ENCODE data around the gene TLR9.
"Not testable (repeated sequence)": the region's sequence is repeated elsewhere in the genome, so short reads cannot be mapped to it uniquely, and the experiment has no call there.

TLR9 gene

GRCh38 chr3:52194485-52195290 is 30.8 kb downstream of the TLR9 start:
- DNase-seq (ENCODE audit: low read depth, low spot score), result no peak

GRCh38 chr3:52193065-52193464 is 32.4 kb downstream of the TLR9 start:
- no peak for DNase-seq (ENCODE audit: low read depth, low spot score)

GRCh38 chr3:52191663-52192062 is 33.8 kb downstream of the TLR9 start:
- DNase-seq (ENCODE audit: low read depth, low spot score), result no peak

- DNase-seq (ENCODE audit: low read depth, low spot score), result no peak
These were observed 35.0 kb downstream of the TLR9 start for GRCh38 chr3:52190294-52191074.

- no peak for DNase-seq (ENCODE audit: low read depth, low spot score)
These were observed 36.9 kb downstream of the TLR9 start for GRCh38 chr3:52188556-52188955.

GRCh38 chr3:52186729-52187128 is 38.7 kb downstream of the TLR9 start:
- no peak for DNase-seq (ENCODE audit: low read depth, low spot score)

GRCh38 chr3:52185837-52186236 is 39.6 kb downstream of the TLR9 start:
- DNase-seq (ENCODE audit: low read depth, low spot score), result no peak

GRCh38 chr3:52185311-52185710 is 40.1 kb downstream of the TLR9 start:
- DNase-seq (ENCODE audit: low read depth, low spot score), result no peak

GRCh38 chr3:52184690-52185089 is 40.8 kb downstream of the TLR9 start:
- no peak for DNase-seq (ENCODE audit: low read depth, low spot score)

- DNase-seq (ENCODE audit: low read depth, low spot score), result no peak
These were observed 41.5 kb downstream of the TLR9 start for GRCh38 chr3:52183786-52184445.

GRCh38 chr3:52182691-52183090 is 42.8 kb downstream of the TLR9 start:
- DNase-seq (ENCODE audit: low read depth, low spot score), result no peak

GRCh38 chr3:52182196-52182595 is 43.2 kb downstream of the TLR9 start:
- DNase-seq (ENCODE audit: low read depth, low spot score), result no peak

- DNase-seq (ENCODE audit: low read depth, low spot score), result no peak
These were observed 43.9 kb downstream of the TLR9 start for GRCh38 chr3:52181543-52181942.

GRCh38 chr3:52178537-52178936 is 46.9 kb downstream of the TLR9 start:
- no peak for DNase-seq (ENCODE audit: low read depth, low spot score)

GRCh38 chr3:52178126-52178525 is 47.3 kb downstream of the TLR9 start:
- DNase-seq (ENCODE audit: low read depth, low spot score), result not testable (repeated sequence)

GRCh38 chr3:52177701-52178042 is 47.8 kb downstream of the TLR9 start:
- no peak for DNase-seq (ENCODE audit: low read depth, low spot score)

- DNase-seq (ENCODE audit: low read depth, low spot score), result no peak
These were observed 48.3 kb downstream of the TLR9 start for GRCh38 chr3:52176951-52177700.

- DNase-seq (ENCODE audit: low read depth, low spot score), result no peak
These were observed 49.2 kb downstream of the TLR9 start for GRCh38 chr3:52176180-52176752.

- no peak for DNase-seq (ENCODE audit: low read depth, low spot score)
These were observed 49.8 kb downstream of the TLR9 start for GRCh38 chr3:52175416-52176179.

- DNase-seq (ENCODE audit: low read depth, low spot score), result no peak
These were observed 50.5 kb downstream of the TLR9 start for GRCh38 chr3:52174896-52175295.

GRCh38 chr3:52173101-52173500 is 52.3 kb downstream of the TLR9 start:
- no peak for DNase-seq (ENCODE audit: low read depth, low spot score)
